ENCODE data around the gene SUV39H1. TPM values are rescaled to one million over a fixed set of nuclear protein-coding genes. Genes with fewer than 3 reads are reported as not detected.
"Not testable (repeated sequence)": the region's sequence is repeated elsewhere in the genome, so short reads cannot be mapped to it uniquely, and the experiment has no call there.

The SUV39H1 gene
- total RNA-seq, 1 donor from 2014 or later: 4.9 TPM

DNA sequence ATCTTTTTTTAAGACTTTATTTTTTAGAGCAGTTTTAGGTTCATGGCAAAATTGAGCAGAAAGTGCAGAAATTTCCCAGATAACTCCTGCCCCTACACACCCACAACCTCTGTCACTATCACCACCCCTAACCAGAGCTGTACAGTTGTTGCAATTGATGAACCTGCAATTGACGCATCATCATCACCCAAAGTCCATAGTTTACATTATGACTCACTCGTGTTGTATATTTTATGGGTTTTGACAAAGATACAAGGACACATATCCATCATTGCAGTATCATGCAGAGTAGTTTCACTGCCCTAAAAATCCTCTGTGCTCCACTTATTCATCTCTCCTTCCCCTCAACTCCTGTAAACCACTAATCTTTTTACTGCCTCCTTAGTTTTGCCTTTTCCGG lies 47.4 kb upstream of the SUV39H1 start:
- H3K36me3 ChIP-seq (ENCODE audit: insufficient read depth, low read length): no peaks in the 10 kb centered on the region
- no peaks in the 10 kb centered on the region for H3K9me3 ChIP-seq (ENCODE audit: insufficient read depth, low read depth, low read length)
- no peaks in the 10 kb centered on the region for H3K79me2 ChIP-seq (ENCODE audit: insufficient read depth, low read length)
- no peak overlapping the region for H3K27ac Mint-ChIP-seq (ENCODE audit: unreplicated experiment)
- H3K4me1 Mint-ChIP-seq (ENCODE audit: low read depth, unreplicated experiment): peaks cover 2% of the 10 kb centered on the region
- H3K4me1 ChIP-seq (ENCODE audit: insufficient read depth, low read length): no peaks in the 10 kb centered on the region
- FAIRE-seq: no peak
- H3K4me2 ChIP-seq (ENCODE audit: low read length): no peak overlapping the region
- no peak overlapping the region for H3K4me3 ChIP-seq (ENCODE audit: insufficient read depth, low read depth, low read length)
- H3K27me3 ChIP-seq (ENCODE audit: insufficient read depth, low read length): no peaks in the 10 kb centered on the region
- no peak overlapping the region for H3K4me3 Mint-ChIP-seq (ENCODE audit: unreplicated experiment)
- no peaks in the 10 kb centered on the region for H3K36me3 Mint-ChIP-seq (ENCODE audit: low read depth, unreplicated experiment)
- no peaks in the 10 kb centered on the region for H4K20me1 ChIP-seq (ENCODE audit: insufficient read depth, low read length)
- H3K9ac ChIP-seq (ENCODE audit: low read length): no peak overlapping the region
- TF ChIP-seq EZH2 (IDR thresholded peaks at IDR 0.05; ENCODE audit: insufficient read depth, low read length) (no peak), CTCF (IDR thresholded peaks at IDR 0.05; ENCODE audit: insufficient read depth, low read depth, low read length) (no peak)
- H3K27ac ChIP-seq (ENCODE audit: low read depth, low read length): no peak overlapping the region
- no peak overlapping the region for H2AFZ ChIP-seq (ENCODE audit: low read depth, low read length)
- no peak for DNase-seq (ENCODE audit: low read depth)
- no peaks in the 10 kb centered on the region for H3K27me3 Mint-ChIP-seq (ENCODE audit: low read depth, unreplicated experiment)
- H3K9me3 Mint-ChIP-seq (ENCODE audit: unreplicated experiment): no peaks in the 10 kb centered on the region

DNA sequence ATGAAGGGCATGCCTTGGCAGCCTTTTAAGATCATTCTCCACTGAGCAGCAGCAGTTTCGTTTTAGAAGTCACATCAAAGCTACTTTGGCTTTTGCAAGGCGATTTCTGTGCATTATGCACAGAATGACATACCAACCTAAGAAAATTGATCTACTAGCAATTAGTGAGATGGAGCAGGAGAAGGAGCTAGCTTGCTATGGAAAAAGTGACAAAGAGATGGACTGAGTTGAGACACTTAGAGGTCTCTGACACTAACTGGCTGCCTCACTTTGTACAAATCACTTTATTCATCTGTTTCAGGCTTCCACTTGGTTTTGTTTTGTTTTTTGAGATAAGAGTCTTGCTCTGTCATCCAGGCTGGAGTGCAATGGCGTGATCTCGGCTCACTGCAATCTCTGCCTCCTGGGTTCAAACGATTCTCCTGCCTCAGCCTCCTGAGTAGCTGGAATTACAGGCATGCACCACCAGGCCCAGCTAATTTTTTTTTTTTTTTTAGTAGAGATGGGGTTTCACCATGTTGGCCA lies 44.4 kb upstream of the SUV39H1 start:
- H3K4me3 ChIP-seq (ENCODE audit: insufficient read depth, low read depth, low read length); DNase-seq (ENCODE audit: low read depth); H3K4me3 Mint-ChIP-seq (ENCODE audit: unreplicated experiment); H3K27me3 ChIP-seq (ENCODE audit: insufficient read depth, low read length); H3K4me2 ChIP-seq (ENCODE audit: low read length); H3K9me3 Mint-ChIP-seq (ENCODE audit: unreplicated experiment); H3K9me3 ChIP-seq (ENCODE audit: insufficient read depth, low read depth, low read length); H3K9ac ChIP-seq (ENCODE audit: low read length); H3K27ac ChIP-seq (ENCODE audit: low read depth, low read length); H2AFZ ChIP-seq (ENCODE audit: low read depth, low read length); H3K27me3 Mint-ChIP-seq (ENCODE audit: low read depth, unreplicated experiment); H4K20me1 ChIP-seq (ENCODE audit: insufficient read depth, low read length); H3K4me1 Mint-ChIP-seq (ENCODE audit: low read depth, unreplicated experiment); H3K4me1 ChIP-seq (ENCODE audit: insufficient read depth, low read length); H3K79me2 ChIP-seq (ENCODE audit: insufficient read depth, low read length); H3K36me3 Mint-ChIP-seq (ENCODE audit: low read depth, unreplicated experiment); FAIRE-seq; H3K27ac Mint-ChIP-seq (ENCODE audit: unreplicated experiment); H3K36me3 ChIP-seq (ENCODE audit: insufficient read depth, low read length): not testable (repeated sequence)

DNA sequence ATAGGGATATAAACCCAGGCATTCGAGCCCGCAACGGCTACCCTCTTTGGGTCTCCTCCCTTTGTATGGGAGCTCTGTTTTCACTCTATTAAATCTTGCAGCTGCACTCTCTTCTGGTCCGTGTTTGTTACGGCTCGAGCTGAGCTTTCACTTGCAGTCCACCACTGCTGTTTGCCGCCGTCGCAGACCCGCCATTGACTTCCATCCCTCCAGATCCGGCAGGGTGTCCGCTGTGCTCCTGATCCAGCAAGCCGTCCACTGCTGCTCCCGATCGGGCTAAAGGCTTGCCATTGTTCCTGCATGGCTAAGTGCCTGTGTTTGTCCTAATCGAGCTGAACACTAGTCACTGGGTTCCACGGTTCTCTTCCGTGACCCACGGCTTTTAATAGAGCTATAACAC lies 41.8 kb upstream of the SUV39H1 start:
- H3K4me2 ChIP-seq (ENCODE audit: low read length); H2AFZ ChIP-seq (ENCODE audit: low read depth, low read length); H3K36me3 Mint-ChIP-seq (ENCODE audit: low read depth, unreplicated experiment); FAIRE-seq; H3K27ac ChIP-seq (ENCODE audit: low read depth, low read length); H3K36me3 ChIP-seq (ENCODE audit: insufficient read depth, low read length); H3K27ac Mint-ChIP-seq (ENCODE audit: unreplicated experiment); H3K4me1 ChIP-seq (ENCODE audit: insufficient read depth, low read length); H3K4me3 Mint-ChIP-seq (ENCODE audit: unreplicated experiment); H3K4me1 Mint-ChIP-seq (ENCODE audit: low read depth, unreplicated experiment); H3K9me3 Mint-ChIP-seq (ENCODE audit: unreplicated experiment); H3K9me3 ChIP-seq (ENCODE audit: insufficient read depth, low read depth, low read length); DNase-seq (ENCODE audit: low read depth); H3K9ac ChIP-seq (ENCODE audit: low read length); H3K4me3 ChIP-seq (ENCODE audit: insufficient read depth, low read depth, low read length); H3K27me3 Mint-ChIP-seq (ENCODE audit: low read depth, unreplicated experiment); H4K20me1 ChIP-seq (ENCODE audit: insufficient read depth, low read length); H3K79me2 ChIP-seq (ENCODE audit: insufficient read depth, low read length); H3K27me3 ChIP-seq (ENCODE audit: insufficient read depth, low read length): not testable (repeated sequence)

DNA sequence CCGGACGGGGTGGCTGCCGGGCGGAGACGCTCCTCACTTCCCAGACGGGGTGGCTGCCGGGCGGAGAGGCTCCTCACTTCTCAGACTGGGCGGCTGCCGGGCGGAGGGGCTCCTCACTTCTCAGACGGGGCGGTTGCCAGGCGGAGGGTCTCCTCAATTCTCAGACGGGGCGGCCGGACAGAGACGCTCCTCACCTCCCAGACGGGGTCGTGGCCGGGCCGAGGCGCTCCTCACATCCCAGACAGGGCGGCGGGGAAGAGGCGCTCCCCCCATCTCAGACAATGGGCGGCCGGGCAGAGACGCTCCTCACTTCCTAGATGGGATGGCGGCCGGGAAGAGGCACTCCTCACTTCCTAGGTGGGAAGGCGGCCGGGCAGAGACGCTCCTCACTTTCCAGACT lies 36.8 kb upstream of the SUV39H1 start:
- H3K27me3 ChIP-seq (ENCODE audit: insufficient read depth, low read length); H3K4me3 Mint-ChIP-seq (ENCODE audit: unreplicated experiment); H3K9me3 ChIP-seq (ENCODE audit: insufficient read depth, low read depth, low read length); H3K79me2 ChIP-seq (ENCODE audit: insufficient read depth, low read length); H3K36me3 Mint-ChIP-seq (ENCODE audit: low read depth, unreplicated experiment); H3K9me3 Mint-ChIP-seq (ENCODE audit: unreplicated experiment); H4K20me1 ChIP-seq (ENCODE audit: insufficient read depth, low read length); H3K27ac ChIP-seq (ENCODE audit: low read depth, low read length); H3K36me3 ChIP-seq (ENCODE audit: insufficient read depth, low read length); H3K4me1 Mint-ChIP-seq (ENCODE audit: low read depth, unreplicated experiment); DNase-seq (ENCODE audit: low read depth); H3K27ac Mint-ChIP-seq (ENCODE audit: unreplicated experiment); H3K27me3 Mint-ChIP-seq (ENCODE audit: low read depth, unreplicated experiment); H3K4me2 ChIP-seq (ENCODE audit: low read length); H3K4me3 ChIP-seq (ENCODE audit: insufficient read depth, low read depth, low read length); H2AFZ ChIP-seq (ENCODE audit: low read depth, low read length); FAIRE-seq; H3K4me1 ChIP-seq (ENCODE audit: insufficient read depth, low read length); H3K9ac ChIP-seq (ENCODE audit: low read length): not testable (repeated sequence)
